GM12801 (cell line): ENCODE data around the gene GABRB1.

ENCODE experiments used
- TF ChIP-seq, protein P1 (sequence below): IDR thresholded peaks from one replicate; pipeline ENCODE4 v1.5.1; 2011; ENCODE audit warnings: control low read depth; ENCODE audit not compliant: insufficient read length; ENCODE audit errors: extremely low read depth

GABRB1 gene

DNA sequence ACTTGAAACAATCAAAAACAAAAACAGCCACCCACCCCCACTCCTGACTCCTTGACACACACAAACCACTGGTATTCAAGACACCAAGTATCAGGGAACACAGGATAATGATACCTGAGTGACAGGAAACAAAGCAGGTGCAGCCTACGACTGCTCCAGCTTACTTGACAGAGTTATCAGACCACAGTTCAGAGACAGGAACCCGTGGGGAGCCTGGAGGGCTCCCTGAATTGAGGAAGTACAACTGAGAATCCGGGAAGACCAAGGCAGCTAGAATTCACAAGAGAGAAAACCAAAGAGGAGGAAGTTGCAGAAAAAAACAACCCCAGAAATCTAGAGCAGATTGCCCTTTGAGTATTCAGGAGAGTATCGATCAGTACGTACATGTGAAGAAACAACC lies 411.6 kb downstream of the GABRB1 start:
- TF ChIP-seq, protein P1, sequence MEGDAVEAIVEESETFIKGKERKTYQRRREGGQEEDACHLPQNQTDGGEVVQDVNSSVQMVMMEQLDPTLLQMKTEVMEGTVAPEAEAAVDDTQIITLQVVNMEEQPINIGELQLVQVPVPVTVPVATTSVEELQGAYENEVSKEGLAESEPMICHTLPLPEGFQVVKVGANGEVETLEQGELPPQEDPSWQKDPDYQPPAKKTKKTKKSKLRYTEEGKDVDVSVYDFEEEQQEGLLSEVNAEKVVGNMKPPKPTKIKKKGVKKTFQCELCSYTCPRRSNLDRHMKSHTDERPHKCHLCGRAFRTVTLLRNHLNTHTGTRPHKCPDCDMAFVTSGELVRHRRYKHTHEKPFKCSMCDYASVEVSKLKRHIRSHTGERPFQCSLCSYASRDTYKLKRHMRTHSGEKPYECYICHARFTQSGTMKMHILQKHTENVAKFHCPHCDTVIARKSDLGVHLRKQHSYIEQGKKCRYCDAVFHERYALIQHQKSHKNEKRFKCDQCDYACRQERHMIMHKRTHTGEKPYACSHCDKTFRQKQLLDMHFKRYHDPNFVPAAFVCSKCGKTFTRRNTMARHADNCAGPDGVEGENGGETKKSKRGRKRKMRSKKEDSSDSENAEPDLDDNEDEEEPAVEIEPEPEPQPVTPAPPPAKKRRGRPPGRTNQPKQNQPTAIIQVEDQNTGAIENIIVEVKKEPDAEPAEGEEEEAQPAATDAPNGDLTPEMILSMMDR, result no peak

DNA sequence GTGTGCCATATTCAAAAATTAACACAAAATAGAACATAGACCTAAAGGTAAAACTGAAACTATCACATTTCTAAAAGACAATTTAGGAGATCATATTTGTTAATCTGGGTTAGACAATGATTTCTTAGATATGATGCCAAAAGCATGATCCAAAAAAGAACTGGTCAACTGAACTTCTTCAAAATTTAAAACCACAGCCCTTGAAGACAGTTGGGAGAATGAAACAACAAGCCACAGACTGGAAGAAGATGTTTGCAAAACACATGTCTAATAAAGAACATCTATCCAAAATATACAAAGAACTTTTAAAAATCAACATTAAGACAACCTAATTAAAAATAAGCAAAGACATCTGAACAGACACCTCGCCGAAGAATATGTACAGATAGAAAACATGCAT lies 412.7 kb downstream of the GABRB1 start:
- TF ChIP-seq, protein P1, result no peak

DNA sequence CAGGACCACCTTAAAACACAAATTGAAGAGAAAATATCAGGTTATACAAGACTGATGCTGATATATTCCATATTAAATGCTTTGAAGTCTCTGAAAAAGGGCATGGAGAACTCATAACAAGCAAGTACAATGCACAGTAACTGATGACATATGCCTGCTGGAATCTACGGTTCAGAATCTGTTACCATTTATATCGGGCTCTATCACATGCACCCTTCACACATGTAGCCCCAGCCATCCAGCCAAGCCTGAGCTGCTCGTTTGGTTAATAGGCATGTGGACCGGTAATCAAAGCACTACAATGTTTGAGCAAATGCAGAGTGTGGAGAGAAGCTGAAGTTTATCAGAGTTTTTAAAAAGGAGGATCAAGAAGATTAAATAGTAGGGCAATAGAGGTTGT lies 420.3 kb downstream of the GABRB1 start:
- TF ChIP-seq, protein P1, result no peak

DNA sequence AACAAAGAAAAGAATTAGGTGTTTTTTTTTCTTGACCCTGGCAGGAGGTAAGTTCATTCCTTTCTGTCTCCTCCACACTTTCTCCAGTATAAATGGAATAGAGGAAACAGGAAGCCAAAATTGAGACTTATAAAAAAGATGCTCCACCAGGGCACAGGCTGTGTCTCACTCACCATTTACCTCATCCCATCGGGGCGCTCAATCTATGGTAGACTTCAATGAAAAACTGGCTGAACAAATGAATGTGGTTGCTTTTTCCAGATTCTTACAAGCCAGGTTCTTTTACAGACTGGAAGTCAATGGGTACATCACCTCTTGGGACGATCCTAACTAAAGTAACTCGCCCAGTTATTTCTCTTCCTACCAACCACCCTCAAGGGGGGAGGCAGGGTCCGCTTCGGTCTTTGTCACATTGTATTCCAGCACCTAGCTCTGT lies 431.4 kb downstream of the GABRB1 start:
- TF ChIP-seq, protein P1, result no peak

DNA sequence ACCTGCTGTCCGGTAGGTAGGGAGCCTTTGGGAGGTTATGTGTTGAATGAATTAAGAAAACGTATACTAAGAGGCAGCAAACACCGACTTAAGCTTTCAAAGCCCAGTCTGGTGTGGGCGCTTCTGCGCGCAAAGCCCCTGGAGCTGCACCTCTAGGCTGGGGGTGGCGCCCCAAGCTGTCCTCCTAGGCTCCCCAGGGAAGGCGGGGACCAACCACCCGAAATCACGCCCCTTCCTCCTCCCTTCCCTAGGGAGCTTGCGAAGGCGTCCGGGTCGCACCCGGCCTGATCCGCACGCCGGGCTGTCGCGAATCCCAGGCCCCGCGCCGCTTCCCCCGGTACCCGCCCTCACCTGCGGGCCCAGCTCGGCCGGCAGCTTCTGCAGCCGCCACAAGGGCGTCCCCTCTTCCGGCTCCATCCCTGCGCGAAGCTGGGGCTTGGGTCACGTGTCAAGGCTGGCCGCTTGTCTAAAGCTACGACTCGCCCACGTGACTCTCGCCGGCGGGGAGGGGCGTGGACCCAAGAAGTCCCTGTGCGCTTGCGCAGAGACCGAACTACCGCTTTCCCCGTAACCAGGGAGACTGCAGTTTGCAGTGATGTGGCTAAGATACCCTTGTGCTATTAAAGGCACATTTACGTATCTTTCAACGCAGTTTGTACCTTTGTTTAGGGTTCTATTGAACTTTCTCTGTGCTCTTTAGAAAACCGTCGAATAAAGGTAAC lies 432.0 kb downstream of the GABRB1 start, which contains the start of gene COMMD8:
COMMD8 (minus strand) TSS at position 468 of the 722 bp plus-strand sequence; CDS start at position 417, 51 bp downstream.
- TF ChIP-seq, protein P1, result no peak

DNA sequence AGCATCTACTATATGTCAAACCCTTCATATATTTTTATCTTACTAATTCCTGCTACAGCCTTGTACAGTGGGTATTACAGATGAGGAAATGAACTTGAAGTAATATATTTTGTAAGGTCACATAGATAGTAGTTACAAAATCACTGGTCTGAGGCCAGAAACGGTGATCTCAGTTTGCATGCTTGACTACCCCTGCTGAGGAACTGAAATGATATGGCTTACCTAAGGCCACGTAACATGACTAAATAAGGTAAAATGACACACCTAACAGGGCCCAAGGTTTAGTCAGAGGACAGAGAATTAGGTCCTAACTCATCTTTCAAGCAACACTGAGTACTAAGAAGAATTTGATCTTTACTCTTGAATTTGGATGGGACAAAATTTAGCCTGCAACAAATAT lies 433.6 kb downstream of the GABRB1 start:
- TF ChIP-seq, protein P1, result no peak

DNA sequence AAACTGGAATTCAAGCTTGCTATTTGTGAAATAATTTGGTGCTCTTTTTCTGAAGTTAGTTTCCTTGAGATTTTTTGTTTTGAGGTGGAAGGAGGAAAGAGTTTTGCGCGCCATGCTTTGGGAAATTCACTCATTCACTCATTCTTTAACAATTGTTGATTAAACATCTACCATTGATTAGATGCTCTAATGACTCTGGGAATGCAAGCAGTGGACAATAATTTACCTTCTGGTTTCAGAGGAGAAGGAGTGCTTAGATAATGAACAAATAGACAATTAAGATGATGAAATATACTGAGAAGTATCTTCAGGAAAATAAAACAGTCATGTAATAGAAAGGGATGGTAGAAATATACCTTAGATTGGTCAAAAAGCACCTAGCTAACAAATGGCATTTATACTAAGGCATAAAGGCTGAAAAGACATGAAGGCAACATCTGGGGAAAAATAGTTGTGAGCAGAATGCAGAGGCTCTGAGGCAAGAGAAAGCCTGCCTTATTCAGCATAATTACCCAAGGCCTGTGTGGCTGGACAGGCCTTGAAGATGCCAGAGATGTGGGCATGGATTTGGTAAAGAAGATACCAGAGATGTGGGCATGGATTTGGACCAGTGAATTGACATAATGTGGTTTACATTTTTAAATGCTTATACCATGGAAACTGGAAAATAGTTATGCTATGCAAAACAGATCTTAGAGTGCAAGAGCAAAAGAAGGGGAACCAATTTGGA lies 434.9 kb downstream of the GABRB1 start:
- TF ChIP-seq, protein P1, result no peak
